A549 treated with AZD9567 at 1 μM for 4 hours (cell line): ENCODE results near the gene PSG1. TPM values are rescaled to one million over a fixed set of nuclear protein-coding genes. Genes with fewer than 3 reads are reported as not detected.

Source experiments
- total RNA-seq: library from RNA; stranded (reverse); fragments of 200-300 nt; extraction: Qiagen RNA extraction; gene quantifications from 5 replicates; pipeline ENCODE4 v1.2.3, GENCODE V29; 2022; ENCODE audit not compliant: insufficient read depth

PSG1 gene
- 0.14 to 0.21 TPM (median 0.18 TPM) in 4 of 5 replicates, not detected in the other for total RNA-seq

GRCh38 chr19:42879613-42880012 is at the start of gene PSG1:
PSG1 (minus strand) TSS chr19:42879713; CDS start chr19:42879581, 132 bp downstream.

DNA sequence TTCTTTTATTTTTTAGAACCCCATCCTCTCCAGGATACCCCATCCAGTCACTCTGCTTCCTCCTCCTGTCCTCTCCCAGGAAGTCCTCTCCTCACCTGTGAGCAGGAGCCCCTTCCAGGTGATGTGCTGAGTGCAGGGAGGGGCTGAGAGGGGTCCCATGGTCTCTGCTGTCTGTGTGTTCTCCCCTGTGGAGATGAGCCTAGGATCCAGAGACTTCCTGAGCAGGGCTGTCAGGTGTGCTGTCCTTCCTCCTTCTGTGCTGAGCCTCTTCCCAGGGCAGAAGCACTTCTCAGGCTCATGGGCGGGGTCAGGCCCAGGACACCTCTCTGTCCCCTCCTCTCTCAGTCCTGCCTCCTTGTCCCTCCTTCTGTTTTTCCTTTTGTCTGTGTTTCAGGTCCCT is 38.1 kb upstream of the PSG1 start, which contains the start of gene PSG6:
PSG6 (minus strand) TSS at position 261 of the 400 bp plus-strand sequence; CDS start at position 159, 102 bp downstream.

Other genes with a start within 250 kb of the PSG1 start
- 0.03 to 0.10 TPM (median 0.06 TPM) in 3 of 5 replicates, not detected in the others for gene PSG3, start 139.2 kb downstream of the PSG1 start, total RNA-seq
- 0.16 to 0.20 TPM (median 0.19 TPM) in 3 of 5 replicates, not detected in the others for gene PSG8, start 114.0 kb downstream of the PSG1 start, total RNA-seq
- 0.06 TPM in 2 of 5 replicates, not detected in the others for gene PSG6, start 38.2 kb upstream of the PSG1 start, total RNA-seq
- gene PSG7, start 57.5 kb upstream of the PSG1 start, total RNA-seq, result not detected in 5 replicates
- 0.07 TPM in 1 of 5 replicates, not detected in the others for gene PSG11, start 146.8 kb upstream of the PSG1 start, total RNA-seq
- not detected in 5 replicates for gene PSG2, start 203.0 kb upstream of the PSG1 start, total RNA-seq